ENCODE data around the gene HOXA1.

GRCh38 chr7:27071622-27072390, 24.0 kb downstream of the HOXA1 start:
- no peak for TF ChIP-seq CTCF (IDR thresholded peaks at IDR 0.05 in 4 of 5, conservative IDR thresholded peaks at IDR 0.05 in 1 of 5)
- TF ChIP-seq POLR2A (IDR thresholded peaks at IDR 0.05), result no peak

All from gastrocnemius medialis (tissue), 4 donors.